KBM-7 (cell line): ENCODE data around the gene TBPL1.

Experiments
- DNase-seq: peaks from one replicate; pipeline ENCODE4 v3.0.0-alpha.2; 2015
- in situ Hi-C: fragments of 300-500 bp; cut with MboI; formaldehyde crosslinking; loops from 2 replicates; pipeline ENCODE4 v1.14.3; 2020; ENCODE audit warnings: low sequenced_read_pairs, low pct_unique_long_range_greater_than_20kb, mixed read lengths

TBPL1 gene

DNA sequence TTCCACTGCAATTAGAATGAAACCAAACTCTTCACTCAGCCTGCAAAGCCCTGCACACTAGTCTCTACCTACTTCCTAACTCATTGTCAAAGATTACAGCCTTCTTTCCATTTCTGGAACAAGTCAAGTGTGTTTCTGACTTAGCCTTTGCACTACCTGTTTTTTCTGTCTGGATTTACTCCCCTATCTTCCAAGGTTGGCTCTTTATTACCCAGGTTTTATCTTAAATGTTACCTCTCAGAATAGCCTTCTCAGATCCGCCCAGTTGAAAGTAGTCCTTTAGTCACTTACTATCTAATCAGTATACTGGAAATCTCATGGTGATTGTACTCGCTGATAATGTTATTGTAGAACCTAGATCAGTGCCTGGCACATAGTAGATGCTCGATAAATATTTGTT, 42.7 kb downstream of the TBPL1 start:
- in situ Hi-C loops, result no loop called here
- no peak for DNase-seq

DNA sequence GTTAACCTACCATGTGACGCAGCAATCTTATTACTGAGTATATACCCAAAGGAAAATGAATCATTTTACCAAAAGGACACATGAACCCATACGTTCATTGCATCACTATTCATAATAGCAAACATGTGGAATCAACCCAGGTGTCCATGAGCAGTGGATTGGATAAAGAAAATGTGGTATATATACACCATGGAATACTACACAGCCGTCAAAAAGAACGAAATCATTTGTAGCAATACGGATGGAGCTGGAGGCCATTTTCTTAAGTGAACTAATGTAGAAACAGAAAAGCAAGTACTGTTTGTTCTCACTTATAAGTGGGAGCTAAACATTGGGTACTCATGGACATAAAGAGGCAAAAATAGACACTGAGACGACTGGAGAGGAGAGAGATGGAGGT, 44.2 kb downstream of the TBPL1 start:
- DNase-seq, result no peak
- in situ Hi-C loops, result no loop called here

DNA sequence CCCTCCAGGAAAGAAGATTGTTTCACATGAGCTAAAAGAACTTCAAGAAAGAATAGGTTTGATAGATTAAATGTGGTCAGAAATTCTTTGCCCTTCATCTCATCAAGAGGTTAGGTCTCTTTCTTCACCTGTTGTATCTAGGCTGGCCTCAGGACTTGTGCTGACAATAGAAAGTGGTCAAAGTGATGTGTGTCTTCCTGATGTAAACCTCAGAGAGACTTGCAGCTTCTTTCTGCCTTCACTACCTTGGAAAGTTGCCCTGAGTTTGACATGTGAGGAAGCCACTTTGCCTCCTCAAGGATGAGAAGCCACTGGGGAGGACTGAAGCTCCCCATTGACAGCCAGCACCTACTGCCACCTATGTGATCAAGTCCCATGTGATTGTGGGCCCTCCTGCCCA, 46.3 kb downstream of the TBPL1 start:
- DNase-seq, result no peak
- in situ Hi-C loops, result no loop called here

DNA sequence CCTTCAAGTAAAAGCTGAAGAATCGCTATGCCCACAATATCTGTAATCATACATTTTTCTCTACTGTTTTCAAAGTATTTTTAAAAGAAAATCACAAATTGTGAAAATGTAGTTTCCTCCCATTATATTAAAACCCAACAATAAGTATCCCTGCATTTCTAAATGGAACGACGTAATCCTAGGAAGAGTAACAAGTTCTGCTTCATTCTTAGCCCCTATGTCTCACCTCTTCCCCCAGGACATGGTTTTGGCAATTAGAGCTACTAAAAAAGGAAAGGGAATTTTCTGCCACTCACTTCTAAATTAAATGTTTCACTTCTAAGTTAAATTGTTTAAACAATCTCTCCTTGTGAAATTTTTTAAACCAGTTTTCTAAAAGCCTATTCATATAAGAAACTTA, 47.4 kb downstream of the TBPL1 start:
- in situ Hi-C loops, result no loop called here
- no peak for DNase-seq

DNA sequence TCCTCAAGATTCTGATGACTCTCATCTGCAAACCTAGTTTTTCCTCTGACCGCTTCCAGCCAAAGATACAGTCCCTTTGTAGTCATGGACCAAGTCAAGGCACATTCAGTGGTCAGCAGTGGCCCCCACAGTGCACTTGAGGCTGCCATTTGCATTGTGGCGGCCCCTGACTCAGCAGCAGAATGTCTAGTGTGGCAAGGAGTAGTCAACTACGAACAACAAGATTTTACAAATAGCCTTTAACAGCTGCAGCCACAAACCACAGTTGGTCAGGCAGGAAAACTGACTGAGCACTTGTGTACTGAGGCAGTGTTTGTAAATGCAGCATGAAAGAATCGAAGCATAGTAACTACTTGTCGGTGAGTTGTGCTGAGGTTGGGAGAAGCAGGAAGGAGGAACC, 49.8 kb downstream of the TBPL1 start:
- in situ Hi-C loops, result no loop called here
- DNase-seq, result peak; percentile 11

DNA sequence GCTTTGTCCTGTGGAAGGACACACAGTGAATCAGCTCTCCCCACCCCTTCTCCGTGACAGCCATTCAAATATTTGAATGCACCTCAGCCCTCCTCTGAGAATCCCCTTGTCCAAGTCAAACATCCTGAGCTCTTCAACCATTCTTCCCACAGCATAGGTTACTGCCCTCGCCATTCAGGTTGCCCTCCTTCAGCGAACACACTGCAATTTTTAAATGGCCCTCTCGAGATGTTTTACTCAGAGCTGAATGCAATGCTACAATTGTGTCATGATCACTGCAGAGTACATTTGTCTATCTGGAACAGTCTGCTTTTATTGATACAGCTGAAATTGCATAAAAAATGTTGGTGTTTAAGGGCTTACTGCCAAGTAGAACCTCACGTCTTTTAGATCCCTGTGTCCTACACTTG, 50.5 kb downstream of the TBPL1 start:
- DNase-seq, result no peak
- in situ Hi-C loops, result no loop called here

DNA sequence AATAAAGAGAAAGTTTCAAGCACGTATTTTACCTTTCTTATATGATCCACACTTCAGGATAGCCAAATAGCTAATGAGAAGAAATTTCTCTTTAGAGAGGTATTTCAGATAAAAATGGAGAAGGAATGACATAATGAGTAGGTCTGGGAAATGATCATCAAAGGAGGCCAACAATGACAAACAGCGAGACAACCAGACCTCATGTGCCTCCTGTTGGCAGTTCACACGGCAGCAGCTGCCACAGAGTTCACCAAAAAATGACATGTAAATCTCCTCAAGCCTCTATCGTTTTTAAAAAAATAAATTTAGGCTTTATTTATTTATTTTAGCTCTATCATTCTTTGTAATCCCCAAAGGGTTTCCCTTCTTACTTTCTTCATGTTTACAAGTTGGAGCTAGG, 51.7 kb downstream of the TBPL1 start:
- in situ Hi-C loops, result no loop called here
- DNase-seq, result peak; percentile 14

DNA sequence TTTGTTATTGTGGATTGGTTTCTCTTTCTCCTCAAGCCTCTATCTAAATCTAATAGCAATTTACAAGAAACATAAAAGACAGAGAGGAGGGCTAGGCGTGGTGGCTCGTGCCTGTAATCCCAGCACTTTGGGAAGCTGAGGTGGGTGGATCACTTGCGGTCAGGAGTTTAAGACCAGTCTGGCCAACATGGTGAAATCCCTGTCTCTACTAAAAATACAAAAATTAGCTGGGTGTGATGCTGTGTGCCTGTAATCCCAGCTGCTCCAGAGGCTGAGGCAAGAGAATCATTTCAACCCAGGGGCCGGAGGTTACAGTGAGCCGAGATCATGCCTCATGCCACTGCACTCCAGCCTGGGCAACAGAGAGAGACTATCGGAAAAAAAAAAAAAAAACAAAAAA, 52.8 kb downstream of the TBPL1 start:
- DNase-seq, result no peak
- in situ Hi-C loops, result no loop called here

DNA sequence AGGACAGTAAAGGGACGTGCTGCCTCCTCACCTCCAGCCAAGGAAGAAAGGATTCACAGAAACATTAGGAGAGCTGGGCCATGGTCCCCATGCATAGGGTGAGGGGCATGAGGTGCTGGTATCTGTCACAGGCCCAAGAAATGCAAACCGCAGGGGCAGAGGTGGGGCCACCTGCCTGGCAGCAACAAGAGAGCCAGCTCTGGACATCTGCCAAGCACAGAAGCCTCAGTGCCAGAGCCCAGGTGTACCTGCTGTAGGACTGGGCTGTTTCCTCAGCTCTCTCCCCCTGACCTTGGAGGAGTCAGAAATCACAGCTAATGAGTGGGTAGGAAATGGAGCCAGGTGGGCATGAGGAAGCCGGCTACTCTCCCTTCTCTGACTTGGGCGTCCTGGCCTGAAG, 54.1 kb downstream of the TBPL1 start:
- DNase-seq, result no peak
- in situ Hi-C loops, result no loop called here

DNA sequence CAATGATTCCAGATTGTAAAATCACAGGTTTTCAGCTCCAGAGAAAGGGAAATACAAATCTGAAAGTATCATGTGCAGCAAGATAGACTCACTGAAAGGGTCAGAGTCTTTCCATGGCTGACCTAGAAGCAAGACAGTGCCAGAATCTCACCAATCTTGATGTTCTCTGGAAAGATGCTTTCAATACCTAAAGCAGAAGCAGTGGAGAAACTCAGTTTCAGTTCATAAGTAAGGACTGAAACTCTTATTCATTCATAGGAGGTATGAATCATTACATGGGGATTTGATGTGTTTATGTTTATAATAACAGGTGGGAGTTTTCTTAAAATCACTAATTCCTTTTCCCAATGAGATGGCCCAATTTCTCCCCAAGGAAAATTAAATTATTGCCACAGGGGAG, 56.9 kb downstream of the TBPL1 start:
- in situ Hi-C loops, result no loop called here

DNA sequence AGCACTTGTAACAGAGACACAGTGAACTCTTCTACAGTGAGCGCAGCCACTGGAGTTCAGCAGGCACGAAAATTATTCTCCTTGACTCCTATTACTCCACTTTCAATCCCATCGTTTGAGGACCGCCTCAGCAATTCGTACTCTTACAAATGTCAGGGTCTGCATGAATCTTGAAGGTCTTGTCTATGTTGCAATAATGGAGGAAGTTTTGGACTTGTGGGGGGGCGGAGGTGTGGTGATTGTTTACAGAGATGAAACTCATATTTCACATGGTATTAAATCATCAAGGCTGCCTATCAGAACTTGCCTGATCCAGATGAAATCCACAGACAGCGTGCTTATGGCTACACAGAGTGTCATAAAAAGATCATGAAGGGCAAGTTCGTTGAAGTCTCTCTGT, 57.4 kb downstream of the TBPL1 start:
- DNase-seq, result no peak
- in situ Hi-C loops, result no loop called here

More for the DNA sequence above, 56.9 kb downstream of the TBPL1 start:
- DNase-seq, result no peak

DNA sequence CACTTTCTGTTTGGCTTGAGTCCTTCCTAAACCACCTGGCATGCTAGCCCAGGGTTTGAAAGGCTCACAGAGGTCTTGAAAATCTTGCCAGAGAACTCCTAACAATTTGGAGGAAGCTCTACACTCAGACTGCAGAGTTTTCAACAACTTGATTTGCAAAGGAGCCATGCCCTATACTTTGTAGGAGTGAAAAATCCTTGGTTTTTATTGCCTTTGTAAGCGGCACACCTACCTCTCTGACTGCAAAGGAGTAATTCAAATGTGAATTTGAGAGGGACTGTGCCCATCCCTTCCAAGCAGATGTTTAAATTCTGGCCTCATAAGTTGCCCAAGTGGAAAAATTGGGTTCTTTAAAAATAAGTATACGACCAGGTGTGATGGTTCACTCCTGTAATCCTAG, 58.0 kb downstream of the TBPL1 start:
- DNase-seq, result no peak
- in situ Hi-C loops, result no loop called here

DNA sequence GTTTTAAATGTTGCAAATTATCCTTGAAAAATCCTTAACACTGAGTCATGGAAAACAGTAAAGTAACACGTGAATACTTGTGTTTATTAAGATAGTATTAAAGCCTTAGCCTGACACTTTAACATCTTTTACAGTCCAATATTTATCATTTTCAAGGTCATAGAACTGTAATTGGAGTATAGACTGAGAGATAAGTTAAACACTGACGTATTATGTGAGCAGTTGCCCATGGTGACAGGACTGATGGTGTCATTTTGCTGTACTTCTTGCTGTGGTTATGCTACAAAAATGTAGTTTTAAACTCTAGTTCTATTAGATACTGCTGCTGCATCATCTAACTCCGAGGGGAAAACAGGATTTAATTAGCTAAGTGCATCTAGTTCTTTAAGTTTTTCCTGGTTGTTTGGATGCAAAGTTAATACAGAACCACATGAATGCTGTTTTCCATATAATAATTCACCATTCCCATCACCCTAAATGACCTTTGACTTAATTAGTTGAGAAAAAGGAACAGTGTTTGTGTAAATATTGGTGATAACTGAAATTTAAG, 61.6 kb downstream of the TBPL1 start:
- in situ Hi-C loops, result no loop called here
- no peak for DNase-seq

DNA sequence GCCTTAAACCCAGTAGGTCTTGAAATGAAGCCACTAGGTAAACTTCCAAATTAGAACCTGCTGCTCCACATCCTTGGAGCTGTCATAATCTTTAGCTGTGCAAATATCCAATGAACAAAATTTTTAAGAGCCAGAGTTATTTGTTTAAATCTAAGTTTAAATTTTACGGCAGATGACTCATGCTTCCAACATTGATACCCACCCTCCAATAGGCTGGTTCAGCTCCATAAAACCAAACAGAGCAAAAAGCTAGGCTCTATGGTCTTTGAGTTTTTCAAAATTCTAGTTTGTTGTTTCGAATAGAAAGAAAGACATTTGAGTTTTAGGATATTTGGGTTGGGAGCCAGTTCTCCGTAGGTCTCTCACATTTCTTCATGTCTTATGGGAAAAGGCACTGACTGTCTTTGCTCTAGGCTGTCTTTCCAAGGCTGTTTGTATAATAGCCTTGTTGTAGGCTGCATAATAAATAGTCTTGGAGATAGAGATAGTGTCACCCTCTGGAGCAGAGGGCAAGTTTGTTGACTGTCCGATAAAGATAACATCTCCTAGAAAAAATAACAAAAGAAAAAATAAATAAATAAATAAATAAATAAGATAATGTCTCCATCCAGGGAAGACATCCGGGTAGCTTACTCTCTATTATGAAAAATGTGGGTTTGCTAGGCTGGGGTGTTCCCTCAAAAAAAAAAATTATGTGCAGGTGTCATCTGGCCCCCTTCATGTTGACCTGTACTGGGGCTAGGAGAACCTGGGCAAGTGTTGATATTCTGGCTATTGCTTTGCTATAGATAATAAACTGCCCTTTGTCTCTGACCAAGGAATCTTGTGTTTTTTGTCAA, 62.9 kb downstream of the TBPL1 start:
- in situ Hi-C loops, result no loop called here
- DNase-seq, result no peak

DNA sequence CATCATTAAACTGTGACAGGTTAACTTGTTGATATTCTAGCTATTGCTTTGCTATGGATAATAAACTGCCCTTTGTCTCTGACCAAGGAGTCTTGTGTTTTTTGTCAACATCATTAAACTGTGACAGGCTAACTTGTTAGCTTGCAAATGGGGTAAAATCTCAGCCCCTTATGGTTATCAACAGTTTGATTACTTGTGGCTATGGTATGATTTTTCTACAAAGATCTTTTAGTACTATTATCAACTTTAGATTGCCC, 63.5 kb downstream of the TBPL1 start:
- no peak for DNase-seq
- in situ Hi-C loops, result no loop called here

DNA sequence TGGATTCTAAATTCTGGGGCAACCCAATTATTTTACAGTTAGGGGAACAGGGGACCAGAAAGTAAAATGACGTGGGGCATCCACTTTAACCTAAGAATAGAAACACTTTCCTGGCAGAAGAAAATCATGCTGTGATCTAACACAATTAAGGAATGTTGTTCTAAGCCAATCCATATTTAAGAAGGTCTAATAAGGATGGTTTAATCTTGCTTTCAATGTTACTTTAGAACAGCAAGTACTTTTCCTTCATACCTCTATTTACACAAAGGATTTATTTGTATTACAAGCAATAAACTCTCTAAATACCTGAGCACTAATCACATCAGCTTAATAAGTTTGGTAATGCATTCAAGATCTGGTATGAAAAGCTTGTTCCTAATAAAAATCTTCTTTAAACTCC, 67.0 kb downstream of the TBPL1 start:
- in situ Hi-C loops, result no loop called here
- DNase-seq, result no peak

DNA sequence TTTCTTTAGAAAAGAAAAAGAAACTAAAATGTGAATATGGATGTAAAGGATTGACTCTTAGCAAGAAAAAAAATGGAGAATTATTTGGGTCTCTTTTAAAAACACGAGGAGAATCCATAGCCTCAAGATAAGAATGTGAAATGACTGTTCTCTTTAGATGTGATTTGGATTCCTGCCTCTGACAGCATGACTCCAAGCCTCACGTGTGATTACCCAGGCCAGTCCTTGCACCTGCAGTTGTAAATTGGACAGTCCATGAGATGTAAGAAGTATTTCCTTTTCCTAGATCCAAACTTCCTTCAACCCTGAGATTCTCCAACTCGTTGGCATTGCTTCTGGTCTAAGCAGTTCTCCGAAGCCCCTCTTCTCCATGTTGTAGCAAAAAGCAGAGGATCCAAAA, 67.5 kb downstream of the TBPL1 start:
- in situ Hi-C loops, result no loop called here
- no peak for DNase-seq

DNA sequence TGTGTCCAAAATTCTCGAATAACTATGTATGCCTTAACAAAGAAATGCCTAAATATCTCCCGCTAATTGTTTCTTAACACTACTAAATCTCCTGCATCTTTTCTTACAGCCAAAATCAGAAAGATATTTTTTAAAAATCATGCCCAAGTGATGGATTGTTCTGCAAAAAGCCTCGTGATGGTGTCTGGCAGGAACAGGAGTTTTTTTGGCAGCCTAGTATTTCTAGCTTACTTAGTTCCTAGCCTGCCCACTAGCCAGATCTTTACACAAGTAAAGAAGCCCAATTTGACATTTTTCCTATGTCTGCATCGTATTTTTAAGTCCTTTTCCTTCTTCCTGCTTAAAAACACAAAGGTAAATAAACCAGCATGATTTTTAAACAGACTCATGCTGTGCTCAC, 67.9 kb downstream of the TBPL1 start:
- in situ Hi-C loops, result no loop called here
- no peak for DNase-seq

DNA sequence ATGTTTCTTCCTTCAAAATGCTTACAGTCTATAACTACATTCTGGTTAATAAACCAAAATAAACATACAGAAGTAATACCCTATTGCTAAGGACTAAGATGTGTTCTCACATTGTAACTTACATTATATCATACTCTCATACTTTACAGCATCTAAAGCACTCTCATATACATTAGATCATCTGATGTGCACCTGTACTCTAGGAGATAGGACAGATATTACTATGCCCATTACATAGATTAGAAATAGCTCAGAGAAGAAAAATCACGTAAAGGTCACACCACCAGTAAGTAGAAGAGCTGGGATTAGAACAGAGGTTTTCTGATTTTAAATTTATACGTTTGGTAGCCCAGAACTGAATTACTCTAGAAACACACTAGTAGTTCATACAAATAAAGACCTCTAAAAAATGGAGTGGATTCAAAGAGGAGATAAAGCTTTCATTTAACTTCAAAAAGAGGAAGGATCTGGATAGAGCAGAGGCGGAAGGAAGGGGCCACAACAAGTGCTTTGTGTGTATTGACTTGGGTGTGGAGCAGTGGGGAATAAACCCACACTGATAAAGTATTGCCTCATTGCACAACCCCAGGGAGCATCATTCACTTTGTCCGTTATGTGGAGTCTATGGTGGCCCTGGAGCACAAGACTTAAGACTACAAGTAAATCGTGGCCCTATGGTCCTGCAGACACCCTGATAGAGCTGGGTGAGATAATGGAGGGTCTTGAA, 68.5 kb downstream of the TBPL1 start:
- in situ Hi-C loops, result no loop called here
- DNase-seq, result peak; percentile 86

DNA sequence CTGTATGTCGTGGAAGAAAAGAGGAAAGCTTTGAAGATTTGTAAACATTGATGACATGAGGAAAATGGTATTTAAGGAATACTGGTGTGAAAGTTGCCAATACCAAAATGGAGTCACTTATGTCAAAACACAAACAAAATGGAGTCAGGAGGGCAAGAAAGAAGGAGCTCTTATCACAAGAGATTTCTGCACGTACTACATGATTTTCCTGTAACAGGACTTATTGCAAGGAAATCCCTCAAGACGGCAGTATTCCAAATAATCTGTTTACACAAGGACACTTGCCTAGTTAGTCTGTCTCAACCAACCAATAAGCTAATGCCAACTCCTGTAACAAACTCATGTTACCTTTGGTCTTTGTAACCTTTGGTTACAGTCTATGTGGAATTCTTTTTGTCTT, 69.6 kb downstream of the TBPL1 start:
- DNase-seq, result no peak
- in situ Hi-C loops, result no loop called here

DNA sequence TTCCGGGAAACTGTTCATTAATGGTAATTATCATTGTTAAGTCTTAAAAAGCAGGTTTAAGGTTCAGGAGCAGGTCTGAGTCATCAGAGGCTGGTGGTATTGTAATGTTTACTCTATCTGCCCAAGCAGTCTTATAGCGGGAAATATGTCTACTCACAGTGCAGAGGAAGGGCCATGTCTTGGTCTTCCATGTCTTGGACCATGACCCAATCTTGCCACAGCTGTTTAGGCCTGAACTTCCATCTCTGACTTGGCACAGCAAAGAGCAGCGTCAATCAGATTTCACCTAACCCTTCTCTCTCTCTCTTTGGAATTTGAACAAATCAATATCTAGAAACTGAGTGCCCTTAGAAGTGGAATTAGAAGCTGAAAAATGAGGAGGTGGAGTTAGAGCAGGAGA, 73.6 kb downstream of the TBPL1 start:
- no peak for DNase-seq
- in situ Hi-C loops, result no loop called here
